A673 (cell line): ENCODE results near the gene GPC6.

ENCODE experiments used
- EZH2 ChIP-seq: fragments of 200-600 bp; sonication (generic); IDR thresholded peaks from 2 replicates; pipeline ENCODE4 v1.6.1; 2017; ENCODE audit warnings: borderline replicate concordance, low read depth, mild to moderate bottlenecking, mixed read lengths, antibody characterized with exemption, low read length; ENCODE audit not compliant: poor library complexity, severe bottlenecking
- TF ChIP-seq, protein P1 (sequence below): fragments of 300-800, 200-600 bp; sonication (generic); conservative IDR thresholded peaks from 2 replicates; pipeline ENCODE4 v1.5.1; 2017; ENCODE audit warnings: low read depth, mild to moderate bottlenecking, antibody characterized with exemption, low read length, moderate library complexity, mixed read lengths

DNA sequence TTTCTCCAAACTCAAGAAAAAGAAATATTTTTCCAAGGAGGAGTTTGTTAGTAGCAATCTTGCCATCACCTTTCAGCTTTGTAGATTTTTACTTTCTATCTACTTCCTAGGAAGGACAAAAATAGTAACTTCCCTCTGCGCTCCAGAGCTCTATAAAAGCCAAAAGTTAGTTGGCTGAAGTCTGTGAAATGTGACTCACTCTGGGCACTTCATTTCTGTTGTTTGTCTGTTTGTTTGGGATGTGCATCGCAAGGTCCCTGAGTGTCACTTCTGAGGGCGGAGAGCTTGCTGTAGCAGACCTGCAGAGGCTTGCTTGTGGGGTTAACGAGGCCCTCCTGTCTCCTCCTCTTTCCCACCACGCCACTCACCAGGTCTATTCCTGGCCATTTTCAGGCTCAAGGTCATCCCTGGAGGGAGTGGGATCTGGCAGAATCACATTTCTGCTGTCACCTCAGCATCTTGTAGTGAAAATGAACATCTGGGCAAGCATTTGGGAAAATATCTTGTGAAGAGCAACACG is 307.6 kb downstream of the GPC6 start:
- TF ChIP-seq, protein P1, sequence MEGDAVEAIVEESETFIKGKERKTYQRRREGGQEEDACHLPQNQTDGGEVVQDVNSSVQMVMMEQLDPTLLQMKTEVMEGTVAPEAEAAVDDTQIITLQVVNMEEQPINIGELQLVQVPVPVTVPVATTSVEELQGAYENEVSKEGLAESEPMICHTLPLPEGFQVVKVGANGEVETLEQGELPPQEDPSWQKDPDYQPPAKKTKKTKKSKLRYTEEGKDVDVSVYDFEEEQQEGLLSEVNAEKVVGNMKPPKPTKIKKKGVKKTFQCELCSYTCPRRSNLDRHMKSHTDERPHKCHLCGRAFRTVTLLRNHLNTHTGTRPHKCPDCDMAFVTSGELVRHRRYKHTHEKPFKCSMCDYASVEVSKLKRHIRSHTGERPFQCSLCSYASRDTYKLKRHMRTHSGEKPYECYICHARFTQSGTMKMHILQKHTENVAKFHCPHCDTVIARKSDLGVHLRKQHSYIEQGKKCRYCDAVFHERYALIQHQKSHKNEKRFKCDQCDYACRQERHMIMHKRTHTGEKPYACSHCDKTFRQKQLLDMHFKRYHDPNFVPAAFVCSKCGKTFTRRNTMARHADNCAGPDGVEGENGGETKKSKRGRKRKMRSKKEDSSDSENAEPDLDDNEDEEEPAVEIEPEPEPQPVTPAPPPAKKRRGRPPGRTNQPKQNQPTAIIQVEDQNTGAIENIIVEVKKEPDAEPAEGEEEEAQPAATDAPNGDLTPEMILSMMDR = no peak
- TF ChIP-seq EZH2 = no peak
